ENCODE results near the gene ST6GALNAC2. TPM values are rescaled to one million over a fixed set of nuclear protein-coding genes. Genes with fewer than 3 reads are reported as not detected.
"Not testable (repeated sequence)": the region's sequence is repeated elsewhere in the genome, so short reads cannot be mapped to it uniquely, and the experiment has no call there.

The ST6GALNAC2 gene
- polyA plus RNA-seq, 1 donor (not counting 4 experiments of a cell fraction or from before 2014, with no cell fraction given): 45.8 TPM

GRCh38 chr17:76524598-76525512 is 60.8 kb downstream of the ST6GALNAC2 start:
- H2AFZ ChIP-seq (ENCODE audit: control insufficient read depth, low read length): no peak overlapping the region
- no peaks in the 10 kb centered on the region for H4K20me1 ChIP-seq (ENCODE audit: control insufficient read depth, extremely low read depth, insufficient read depth, low read length)
- no peaks in the 10 kb centered on the region for H3K36me3 ChIP-seq (ENCODE audit: control insufficient read depth in 2 of 2, extremely low read depth in 1 of 2, insufficient read depth in 2 of 2, low read length in 2 of 2)
- H3K9me3 ChIP-seq (ENCODE audit: control insufficient read depth, low read depth, low read length): no peaks in the 10 kb centered on the region
- no peaks in the 10 kb centered on the region for H3K27me3 ChIP-seq (ENCODE audit: control insufficient read depth, extremely low read depth, insufficient read depth, low read length)
- peaks cover 22% of the 10 kb centered on the region for H3K4me1 ChIP-seq (ENCODE audit: control insufficient read depth, extremely low read depth, insufficient read depth, low read length)
- H3K9ac ChIP-seq (ENCODE audit: control insufficient read depth, extremely low read depth, insufficient read depth, low read length): no peak overlapping the region
- H3K79me2 ChIP-seq (ENCODE audit: control insufficient read depth, insufficient read depth, low read length): no peaks in the 10 kb centered on the region
- no peak overlapping the region for H3K4me2 ChIP-seq (ENCODE audit: control insufficient read depth, extremely low read depth, insufficient read depth, low read depth, low read length)
- TF ChIP-seq CTCF (optimal IDR thresholded peaks at IDR 0.05 in 1 of 3, IDR thresholded peaks at IDR 0.05 in 1 of 3, conservative IDR thresholded peaks at IDR 0.05 in 1 of 3; ENCODE audit: extremely low read depth in 1 of 3, insufficient read depth in 2 of 3, low read length in 3 of 3) (no peak), EZH2 (IDR thresholded peaks at IDR 0.05; ENCODE audit: low read length) (no peak)
- FAIRE-seq: no peak
- no peak overlapping the region for H3K27ac ChIP-seq (ENCODE audit: control insufficient read depth, insufficient read depth, low read length)
- dilution Hi-C loops (cut with MboI; ENCODE audit: extremely low pct_ligation_motif_present, low sequenced_read_pairs): no loop called here
- DNase-seq (ENCODE audit: low read depth, low spot score): no peak
- H3K4me3 ChIP-seq (ENCODE audit: control insufficient read depth in 2 of 3, extremely low read depth in 1 of 3, insufficient read depth in 2 of 3, low read depth in 1 of 3, low read length in 3 of 3): no peak overlapping the region
- no peaks in the 10 kb centered on the region for H3K9me1 ChIP-seq (ENCODE audit: control insufficient read depth, extremely low read depth, insufficient read depth, low read length)

GRCh38 chr17:76523084-76524037 is 62.3 kb downstream of the ST6GALNAC2 start:
- dilution Hi-C loops (cut with MboI; ENCODE audit: extremely low pct_ligation_motif_present, low sequenced_read_pairs): no loop called here
- no peaks in the 10 kb centered on the region for H4K20me1 ChIP-seq (ENCODE audit: control insufficient read depth, extremely low read depth, insufficient read depth, low read length)
- peak; percentile 13 for FAIRE-seq

GRCh38 chr17:76521683-76522082 is 64.0 kb downstream of the ST6GALNAC2 start:
- H3K27ac ChIP-seq (ENCODE audit: control insufficient read depth, insufficient read depth, low read length); H3K36me3 ChIP-seq (ENCODE audit: control insufficient read depth in 2 of 2, extremely low read depth in 1 of 2, insufficient read depth in 2 of 2, low read length in 2 of 2); H3K9me1 ChIP-seq (ENCODE audit: control insufficient read depth, extremely low read depth, insufficient read depth, low read length); H3K9me3 ChIP-seq (ENCODE audit: control insufficient read depth, low read depth, low read length); H3K4me2 ChIP-seq (ENCODE audit: control insufficient read depth, extremely low read depth, insufficient read depth, low read depth, low read length); H2AFZ ChIP-seq (ENCODE audit: control insufficient read depth, low read length); H3K79me2 ChIP-seq (ENCODE audit: control insufficient read depth, insufficient read depth, low read length); DNase-seq (ENCODE audit: low read depth, low spot score); H3K27me3 ChIP-seq (ENCODE audit: control insufficient read depth, extremely low read depth, insufficient read depth, low read length); H4K20me1 ChIP-seq (ENCODE audit: control insufficient read depth, extremely low read depth, insufficient read depth, low read length); H3K4me3 ChIP-seq (ENCODE audit: control insufficient read depth in 2 of 3, extremely low read depth in 1 of 3, insufficient read depth in 2 of 3, low read depth in 1 of 3, low read length in 3 of 3); dilution Hi-C loops (cut with MboI; ENCODE audit: extremely low pct_ligation_motif_present, low sequenced_read_pairs); H3K9ac ChIP-seq (ENCODE audit: control insufficient read depth, extremely low read depth, insufficient read depth, low read length); FAIRE-seq: not testable (repeated sequence)
- H3K4me1 ChIP-seq (ENCODE audit: control insufficient read depth, extremely low read depth, insufficient read depth, low read length): peaks cover 12% of the 10 kb centered on the region

More at GRCh38 chr17:76523084-76524037, 62.3 kb downstream of the ST6GALNAC2 start:
- Histone ChIP-seq H2AFZ (ENCODE audit: control insufficient read depth, low read length) (peak overlapping the region; percentile 33), H3K79me2 (ENCODE audit: control insufficient read depth, insufficient read depth, low read length) (no peaks in the 10 kb centered on the region), H3K9ac (ENCODE audit: control insufficient read depth, extremely low read depth, insufficient read depth, low read length) (no peak overlapping the region), H3K4me3 (ENCODE audit: control insufficient read depth in 2 of 3, extremely low read depth in 1 of 3, insufficient read depth in 2 of 3, low read depth in 1 of 3, low read length in 3 of 3) (no peak overlapping the region), H3K4me1 (ENCODE audit: control insufficient read depth, extremely low read depth, insufficient read depth, low read length) (peaks cover 12% of the 10 kb centered on the region), H3K9me3 (ENCODE audit: control insufficient read depth, low read depth, low read length) (no peaks in the 10 kb centered on the region), H3K4me2 (ENCODE audit: control insufficient read depth, extremely low read depth, insufficient read depth, low read depth, low read length) (peak overlapping the region; percentile 54), H3K27ac (ENCODE audit: control insufficient read depth, insufficient read depth, low read length) (no peak overlapping the region), H3K27me3 (ENCODE audit: control insufficient read depth, extremely low read depth, insufficient read depth, low read length) (no peaks in the 10 kb centered on the region), H3K36me3 (ENCODE audit: control insufficient read depth in 2 of 2, extremely low read depth in 1 of 2, insufficient read depth in 2 of 2, low read length in 2 of 2) (no peaks in the 10 kb centered on the region), H3K9me1 (ENCODE audit: control insufficient read depth, extremely low read depth, insufficient read depth, low read length) (no peaks in the 10 kb centered on the region)
- peak; percentile 87 to 100 (median 100) for TF ChIP-seq CTCF (optimal IDR thresholded peaks at IDR 0.05 in 1 of 3, IDR thresholded peaks at IDR 0.05 in 1 of 3, conservative IDR thresholded peaks at IDR 0.05 in 1 of 3; ENCODE audit: extremely low read depth in 1 of 3, insufficient read depth in 2 of 3, low read length in 3 of 3)
- no peak for TF ChIP-seq EZH2 (IDR thresholded peaks at IDR 0.05; ENCODE audit: low read length)
- no peak for DNase-seq (ENCODE audit: low read depth, low spot score)
